Astrocyte of the cerebellum (primary cell): ENCODE results near the gene LRRC36.
"Not testable (repeated sequence)": the region's sequence is repeated elsewhere in the genome, so short reads cannot be mapped to it uniquely, and the experiment has no call there.

ENCODE experiments used
- DNase-seq: peaks from one replicate; pipeline ENCODE4 v3.0.0-alpha.2; 2011; ENCODE audit warnings: low read depth
- H3K4me3 ChIP-seq: 2 replicates; pipeline ENCODE4 v1.5.1; 2011; ENCODE audit warnings: mild to moderate bottlenecking, low read depth, low read length, moderate library complexity
- in situ Hi-C: cut with HindIII; loops from 2 replicates; pipeline ENCODE4 v1.10.0; 2017; ENCODE audit warnings: low sequenced_read_pairs
- TF ChIP-seq, protein P1 (sequence below): IDR thresholded peaks from 2 replicates; pipeline ENCODE4 v1.5.1; 2012; ENCODE audit warnings: low read length, low read depth, moderate library complexity, mild to moderate bottlenecking; ENCODE audit errors: missing control alignments

LRRC36 gene

GRCh38 chr16:67407176-67407787 lies 80.7 kb downstream of the LRRC36 start:
- TF ChIP-seq, protein P1, sequence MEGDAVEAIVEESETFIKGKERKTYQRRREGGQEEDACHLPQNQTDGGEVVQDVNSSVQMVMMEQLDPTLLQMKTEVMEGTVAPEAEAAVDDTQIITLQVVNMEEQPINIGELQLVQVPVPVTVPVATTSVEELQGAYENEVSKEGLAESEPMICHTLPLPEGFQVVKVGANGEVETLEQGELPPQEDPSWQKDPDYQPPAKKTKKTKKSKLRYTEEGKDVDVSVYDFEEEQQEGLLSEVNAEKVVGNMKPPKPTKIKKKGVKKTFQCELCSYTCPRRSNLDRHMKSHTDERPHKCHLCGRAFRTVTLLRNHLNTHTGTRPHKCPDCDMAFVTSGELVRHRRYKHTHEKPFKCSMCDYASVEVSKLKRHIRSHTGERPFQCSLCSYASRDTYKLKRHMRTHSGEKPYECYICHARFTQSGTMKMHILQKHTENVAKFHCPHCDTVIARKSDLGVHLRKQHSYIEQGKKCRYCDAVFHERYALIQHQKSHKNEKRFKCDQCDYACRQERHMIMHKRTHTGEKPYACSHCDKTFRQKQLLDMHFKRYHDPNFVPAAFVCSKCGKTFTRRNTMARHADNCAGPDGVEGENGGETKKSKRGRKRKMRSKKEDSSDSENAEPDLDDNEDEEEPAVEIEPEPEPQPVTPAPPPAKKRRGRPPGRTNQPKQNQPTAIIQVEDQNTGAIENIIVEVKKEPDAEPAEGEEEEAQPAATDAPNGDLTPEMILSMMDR, result no peak
- H3K4me3 ChIP-seq, result no peak overlapping the region
- no peak for DNase-seq
- in situ Hi-C loops, result no loop called here

DNA sequence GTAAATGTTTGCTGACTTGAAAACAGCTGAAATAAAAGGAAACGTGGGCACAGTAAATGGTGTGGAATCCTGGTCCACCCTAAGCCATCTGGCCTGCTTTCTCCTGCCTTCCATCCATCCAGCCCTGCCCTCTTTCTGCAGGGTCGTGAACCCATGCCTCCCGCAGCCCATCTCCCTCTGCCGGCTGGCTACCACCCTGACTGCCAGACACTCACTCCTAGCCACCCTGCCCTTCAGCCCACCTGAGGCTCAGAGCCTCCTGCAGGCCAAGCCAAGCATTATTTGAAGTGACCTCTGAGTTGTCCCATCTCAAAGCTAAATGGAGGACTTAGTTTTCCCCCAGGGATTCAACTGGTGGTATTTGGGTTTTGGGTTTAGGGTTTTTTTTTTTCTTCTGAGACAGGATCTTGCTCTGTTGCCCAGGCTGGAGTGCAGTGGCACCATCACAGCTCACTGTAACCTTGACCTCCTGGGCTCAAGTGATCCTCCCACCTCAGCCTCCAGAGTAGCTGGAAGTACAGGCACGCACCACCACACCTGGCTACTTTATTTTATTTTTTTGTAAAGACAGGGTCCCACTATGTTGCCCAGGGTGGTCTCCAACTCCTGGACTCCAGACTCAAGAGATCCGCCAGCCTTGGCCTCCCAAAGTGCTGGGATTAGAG lies 81.3 kb downstream of the LRRC36 start:
- H3K4me3 ChIP-seq, result no peak overlapping the region
- TF ChIP-seq, protein P1, result no peak
- DNase-seq, result no peak
- in situ Hi-C loops, result no loop called here

- TF ChIP-seq, protein P1, result no peak
- no peak for DNase-seq
- H3K4me3 ChIP-seq, result no peak overlapping the region
- in situ Hi-C loops, result no loop called here
Observed at GRCh38 chr16:67409631-67410030, 83.0 kb downstream of the LRRC36 start.

GRCh38 chr16:67411339-67411738 lies 84.7 kb downstream of the LRRC36 start:
- no peak overlapping the region for H3K4me3 ChIP-seq
- TF ChIP-seq, protein P1, result no peak
- DNase-seq, result no peak
- in situ Hi-C loops, result no loop called here

- H3K4me3 ChIP-seq, result no peak overlapping the region
- TF ChIP-seq, protein P1, result no peak
- in situ Hi-C loops, result no loop called here
- no peak for DNase-seq
Observed at GRCh38 chr16:67412294-67412693, 85.7 kb downstream of the LRRC36 start.

GRCh38 chr16:67413978-67414911 lies 87.6 kb downstream of the LRRC36 start:
- in situ Hi-C loops, result no loop called here
- TF ChIP-seq, protein P1, result no peak
- no peak overlapping the region for H3K4me3 ChIP-seq
- DNase-seq, result no peak

DNA sequence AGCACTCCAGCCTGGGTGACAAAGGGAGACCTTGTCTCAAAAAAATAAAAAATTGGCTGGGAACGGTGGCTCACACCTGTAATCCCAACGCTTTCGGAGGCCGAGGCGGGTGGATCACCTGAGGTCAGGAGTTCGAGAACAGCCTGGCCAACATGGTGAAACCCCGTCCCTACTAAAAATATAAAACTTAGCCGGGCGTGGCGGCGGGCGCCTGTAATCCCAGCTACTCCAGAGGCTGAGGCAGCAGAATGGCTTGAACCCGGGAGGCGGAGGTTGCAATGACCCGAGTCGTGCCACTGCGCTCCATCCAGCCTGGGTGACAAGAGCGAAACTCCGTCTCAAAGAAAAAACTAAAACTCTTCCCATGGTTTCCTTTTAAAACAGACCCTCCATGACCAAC lies 88.8 kb downstream of the LRRC36 start:
- H3K4me3 ChIP-seq, result peak overlapping the region; percentile 58
- DNase-seq, in situ Hi-C loops: not testable (repeated sequence)
